M059J (cell line): ENCODE results near the gene TMIGD3. TPM values are rescaled to one million over a fixed set of nuclear protein-coding genes. Genes with fewer than 3 reads are reported as not detected.

Experiments used
- DNase-seq: peaks from one replicate; pipeline ENCODE4 v3.0.0-alpha.2; 2012; ENCODE audit warnings: low read depth
- total RNA-seq: library from RNA; depleted of rRNA; stranded (reverse); fragments of >200 nt; shearing (Covaris generic); gene quantifications from 2 replicates; pipeline ENCODE4 v1.2.3, GENCODE V29; 2014

The TMIGD3 gene
- total RNA-seq, 1 experiment from 2014 or later = not detected

DNA sequence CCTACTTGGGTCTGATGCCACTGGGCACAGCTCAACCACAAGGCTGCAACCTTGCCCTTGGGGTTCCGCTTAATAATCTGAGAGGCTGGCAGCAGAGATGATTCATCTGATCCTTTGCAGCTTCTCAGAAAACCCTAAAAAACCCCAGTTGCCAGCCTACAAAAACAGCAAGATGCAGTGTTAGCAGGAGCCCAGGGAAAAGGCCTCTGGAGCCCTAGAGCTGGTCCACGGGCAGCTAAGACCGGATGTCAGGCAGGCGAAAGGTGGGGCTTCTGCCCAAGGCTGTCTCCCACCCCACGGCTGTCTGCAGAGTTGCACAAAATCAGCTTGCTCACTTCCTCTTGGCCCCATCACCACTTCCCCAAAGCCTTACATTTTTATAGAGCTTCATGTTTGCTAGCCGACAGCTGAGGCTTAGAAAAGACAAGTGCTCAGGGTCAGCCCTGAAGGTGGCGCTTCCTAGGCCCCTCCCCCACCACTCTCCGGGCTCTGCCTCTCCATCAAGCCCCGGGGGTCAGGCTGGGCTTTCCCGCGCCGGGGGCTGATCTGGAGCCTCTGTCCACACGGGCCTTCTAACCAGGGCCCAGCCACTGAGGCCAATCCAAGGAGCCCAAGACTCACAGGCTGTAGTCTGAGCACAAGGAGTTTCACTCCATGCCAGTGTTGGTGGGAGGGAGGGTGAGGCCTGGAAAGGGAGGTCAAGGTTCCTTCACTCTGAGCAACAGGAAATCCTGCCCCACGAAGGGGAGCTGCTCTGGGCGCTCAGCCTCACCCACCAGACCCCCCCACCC, 4.2 kb upstream of the TMIGD3 start:
- DNase-seq = peak; percentile 92

DNA sequence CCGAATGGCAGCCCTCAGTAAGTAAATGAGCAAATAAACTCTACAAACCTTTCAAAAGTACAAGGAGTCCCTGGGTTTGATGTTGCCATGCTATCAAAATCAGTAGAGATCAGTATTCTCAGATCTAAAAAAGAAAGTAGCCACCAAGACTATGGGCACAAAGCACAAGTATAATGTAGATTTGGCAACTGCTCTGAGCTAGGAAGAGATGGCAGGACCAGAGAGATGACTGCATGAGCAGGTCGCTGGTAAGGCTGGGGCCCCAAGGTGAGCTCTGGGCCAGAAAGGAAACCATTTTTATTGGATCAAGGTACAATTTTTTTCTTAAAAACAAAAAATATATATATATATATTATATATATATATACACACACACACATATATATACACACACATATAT, 3.1 kb upstream of the TMIGD3 start:
- no peak for DNase-seq

DNA sequence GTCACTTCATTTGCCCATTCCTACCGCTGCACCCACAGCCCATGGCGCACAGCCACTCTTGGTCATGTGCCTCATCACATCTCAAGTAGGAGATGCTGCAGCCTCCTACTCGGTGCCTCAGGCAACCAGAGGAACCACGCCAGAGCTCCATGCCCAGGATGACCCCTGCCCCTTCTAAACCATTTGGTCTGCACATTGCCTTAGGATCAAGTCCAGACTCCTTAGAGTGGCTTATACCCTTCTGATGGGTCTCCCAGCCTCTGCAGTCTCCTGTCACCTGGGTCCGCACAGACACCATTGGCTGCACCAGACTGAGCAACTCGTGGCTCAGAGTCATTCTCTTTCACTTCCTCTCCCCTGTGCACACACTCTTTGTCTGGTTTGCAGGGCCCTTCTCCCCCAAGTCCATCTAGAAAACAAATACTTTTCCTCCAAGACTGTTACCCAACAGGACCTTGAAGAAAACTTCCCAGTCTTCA, 2.2 kb upstream of the TMIGD3 start:
- no peak for DNase-seq

DNA sequence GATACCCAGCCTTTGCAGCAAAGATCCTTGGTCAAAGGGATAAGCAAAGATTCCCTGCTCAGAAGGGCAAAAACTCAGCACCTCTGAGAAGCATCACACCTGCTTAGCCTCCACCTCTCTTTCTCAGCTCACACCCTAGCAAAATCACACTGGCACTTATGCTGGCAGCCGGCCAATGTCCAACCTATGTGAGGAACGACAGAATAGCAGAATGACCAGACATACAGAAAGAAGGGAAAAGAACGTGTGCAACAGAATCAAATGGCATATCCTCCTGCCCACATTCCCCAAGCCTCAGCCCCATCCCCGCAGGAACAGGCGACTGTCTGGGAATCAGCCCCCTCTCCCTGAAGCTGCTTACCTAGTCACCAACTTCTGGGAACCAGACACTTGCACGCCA, 664 bp upstream of the TMIGD3 start:
- DNase-seq = no peak

DNA sequence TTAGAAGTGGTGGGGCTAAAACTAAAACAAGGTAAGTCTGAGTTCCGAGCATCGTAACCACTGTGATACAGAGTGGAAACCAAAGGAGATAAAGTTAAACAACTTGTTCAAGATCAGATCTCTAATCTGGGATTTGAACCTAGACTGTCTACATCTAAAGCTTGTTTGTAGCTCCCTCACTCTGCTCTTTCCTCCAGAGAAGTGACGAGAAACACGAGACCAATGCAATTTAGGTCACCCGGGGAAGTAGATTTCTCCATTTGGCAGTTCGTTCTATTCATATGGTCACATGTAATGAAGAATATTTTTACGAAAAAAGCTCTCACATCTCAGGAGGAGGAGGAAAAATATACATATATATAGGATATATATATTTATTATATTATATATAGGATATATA, 1.8 kb downstream of the TMIGD3 start:
- DNase-seq = no peak

DNA sequence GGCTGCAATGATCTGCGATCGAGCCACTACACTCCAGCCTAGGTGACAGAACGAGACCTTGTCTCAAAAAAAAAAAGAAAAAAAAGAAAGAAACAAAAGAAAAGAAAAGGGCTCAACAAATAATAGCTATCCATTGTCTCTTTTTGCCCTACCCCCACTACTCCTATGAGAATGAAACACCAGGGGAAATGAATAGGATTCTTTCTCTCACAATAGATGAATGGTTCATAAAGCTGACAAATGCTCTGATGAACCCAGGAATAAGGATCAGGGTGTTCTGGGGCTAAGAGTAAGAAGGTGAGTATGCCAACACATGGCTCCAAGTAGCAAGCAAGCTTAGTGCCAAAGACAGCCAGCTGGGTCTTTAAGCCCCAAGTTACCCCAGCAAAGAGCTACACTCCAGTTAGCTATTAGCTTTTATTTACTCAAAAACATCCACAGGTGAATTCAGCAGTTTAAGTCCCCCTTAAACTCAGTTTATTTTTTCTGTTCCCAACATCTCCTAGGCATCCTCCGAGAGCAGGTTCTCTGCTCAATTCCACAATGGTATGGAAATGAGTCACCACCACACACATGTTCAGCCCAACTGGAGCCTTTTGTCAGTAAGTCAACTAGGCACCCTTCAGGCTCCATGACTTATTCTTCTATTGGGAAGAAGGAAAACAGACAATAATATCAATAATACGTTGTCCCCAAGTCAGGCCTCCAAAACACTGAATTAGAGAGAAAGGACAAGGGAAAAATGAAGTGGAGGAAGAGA, 4.2 kb downstream of the TMIGD3 start:
- DNase-seq = no peak

DNA sequence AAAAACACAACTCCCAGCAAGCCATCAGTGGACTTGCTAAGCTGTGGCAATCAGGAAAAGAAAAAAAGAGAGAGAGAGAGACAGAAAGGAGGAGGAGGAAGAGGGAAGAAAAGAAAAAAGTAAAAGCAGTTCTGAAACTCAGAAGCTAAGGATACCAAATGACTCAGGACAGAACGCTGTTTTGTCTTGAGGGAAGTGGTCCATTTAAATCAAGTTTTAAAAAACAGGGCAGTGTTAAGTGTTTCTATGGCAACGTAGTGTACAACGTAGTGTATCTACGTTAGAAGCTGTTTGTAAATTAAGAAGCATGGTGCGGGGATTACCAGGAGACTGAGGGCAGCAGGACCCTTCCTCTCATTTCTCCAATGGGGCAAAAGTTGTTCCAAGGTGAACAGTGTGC, 5.8 kb downstream of the TMIGD3 start:
- no peak for DNase-seq

DNA sequence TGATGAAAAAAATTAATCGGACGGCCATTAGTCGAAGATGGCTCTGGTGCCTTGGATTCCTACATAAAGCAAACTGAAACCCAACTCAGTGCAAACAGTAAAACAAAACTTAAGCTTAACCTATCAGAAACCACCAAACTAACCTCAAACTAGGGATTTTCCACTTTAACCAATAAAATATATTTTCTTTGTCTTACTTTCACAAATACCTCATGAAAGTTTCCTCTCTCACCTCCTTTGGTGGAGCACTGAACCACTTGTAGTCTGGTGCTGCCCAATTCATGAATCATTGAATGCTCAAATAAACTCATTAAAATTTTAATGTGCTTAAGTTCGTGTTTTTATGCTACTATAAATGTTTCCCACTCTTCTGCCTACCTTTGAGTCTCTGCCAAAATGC, 7.0 kb downstream of the TMIGD3 start:
- DNase-seq = peak; percentile 22

DNA sequence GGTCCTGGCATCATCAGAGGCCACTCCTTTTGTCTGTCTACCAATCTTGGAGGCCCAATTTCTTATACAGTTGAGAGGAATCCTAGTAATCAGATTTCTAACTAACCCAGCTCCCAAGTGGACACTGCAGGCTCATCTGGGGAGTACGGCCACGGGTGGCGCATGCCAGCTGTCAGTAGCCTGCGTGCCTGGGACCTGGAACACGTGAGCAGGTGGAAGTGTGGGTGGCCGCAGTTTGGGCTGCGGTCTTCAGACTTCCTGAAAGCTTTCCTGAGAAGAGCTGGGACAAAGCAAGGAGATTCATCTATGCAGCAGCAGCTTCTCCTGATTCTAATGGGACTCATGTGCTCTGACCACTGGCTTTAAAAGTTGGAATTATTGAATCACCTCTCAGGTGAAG, 12.4 kb downstream of the TMIGD3 start:
- no peak for DNase-seq

DNA sequence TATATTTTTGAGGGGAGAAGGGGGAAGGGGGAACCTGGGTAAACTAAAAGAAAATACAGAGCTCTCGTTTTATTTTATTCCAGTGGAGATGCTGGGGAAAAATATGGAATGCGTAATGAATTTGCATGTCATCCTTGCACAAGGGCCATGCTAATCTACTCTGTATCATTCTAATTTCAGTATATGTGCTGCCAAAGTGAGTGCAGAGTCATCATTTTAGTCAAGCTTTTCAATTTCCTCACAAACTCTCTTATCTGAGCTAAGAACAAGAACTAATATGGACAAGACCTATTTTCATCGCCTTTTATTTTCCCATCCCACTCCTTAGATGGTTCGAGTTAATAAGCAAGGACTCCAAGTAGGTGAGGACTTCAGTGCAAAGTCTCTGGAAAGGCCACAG, 13.2 kb downstream of the TMIGD3 start:
- no peak for DNase-seq

DNA sequence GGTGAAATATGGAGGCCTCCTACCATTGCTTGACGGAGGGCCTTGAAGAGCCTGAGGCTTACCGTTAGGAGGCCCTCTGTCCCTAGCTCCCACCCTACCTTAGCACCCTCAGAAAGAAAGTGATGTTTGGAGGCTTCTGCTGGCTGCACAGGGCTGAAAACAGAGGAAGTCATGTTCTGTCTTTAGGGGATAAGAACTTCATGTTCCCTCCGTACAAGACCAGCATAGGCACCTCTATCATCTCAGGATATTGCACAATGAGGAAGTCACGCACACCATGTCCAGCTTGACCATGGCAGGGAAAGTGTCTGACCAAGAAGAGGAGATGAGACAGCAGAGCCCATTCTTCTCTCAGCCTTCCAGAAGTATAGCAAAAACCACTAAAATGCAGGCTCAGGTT, 13.8 kb downstream of the TMIGD3 start:
- no peak for DNase-seq

DNA sequence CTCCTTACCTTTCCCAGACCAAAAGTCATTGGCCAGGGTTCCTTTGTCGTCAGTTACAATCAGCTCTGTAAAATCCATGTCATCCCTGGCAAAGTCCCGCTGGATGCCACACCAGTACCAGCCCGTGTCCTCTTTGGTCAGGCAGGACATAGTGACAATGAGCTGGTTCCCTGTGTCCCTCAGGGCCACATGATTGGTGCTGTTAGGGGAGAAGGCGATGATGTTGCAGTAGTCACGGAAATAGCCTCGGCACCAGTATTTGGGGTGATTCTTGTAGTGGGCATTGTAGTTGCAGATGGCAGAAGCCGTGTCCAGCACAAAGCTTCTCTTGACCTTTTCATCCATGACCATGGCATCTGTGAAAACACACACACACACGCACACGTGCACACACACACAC, 14.8 kb downstream of the TMIGD3 start:
- no peak for DNase-seq

DNA sequence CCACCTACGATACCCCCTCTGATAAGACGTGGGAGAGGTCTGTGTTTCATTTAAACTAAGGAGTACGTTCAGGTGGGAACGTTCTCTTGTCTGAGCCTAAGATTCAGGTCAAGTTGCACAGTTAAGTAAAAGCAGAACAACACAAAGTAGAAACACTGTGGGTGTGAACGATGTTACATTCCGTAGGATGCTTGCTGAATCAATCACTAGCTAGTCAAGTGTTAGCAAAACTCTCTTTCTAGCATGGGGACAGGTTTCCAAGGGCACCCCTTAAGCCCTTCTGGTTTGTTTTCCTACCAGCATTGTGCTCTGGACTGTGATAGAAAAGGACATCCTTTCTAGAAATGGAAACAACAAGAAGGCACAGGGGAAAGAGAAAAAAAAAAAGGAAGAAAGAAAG, 16.3 kb downstream of the TMIGD3 start:
- DNase-seq = no peak

DNA sequence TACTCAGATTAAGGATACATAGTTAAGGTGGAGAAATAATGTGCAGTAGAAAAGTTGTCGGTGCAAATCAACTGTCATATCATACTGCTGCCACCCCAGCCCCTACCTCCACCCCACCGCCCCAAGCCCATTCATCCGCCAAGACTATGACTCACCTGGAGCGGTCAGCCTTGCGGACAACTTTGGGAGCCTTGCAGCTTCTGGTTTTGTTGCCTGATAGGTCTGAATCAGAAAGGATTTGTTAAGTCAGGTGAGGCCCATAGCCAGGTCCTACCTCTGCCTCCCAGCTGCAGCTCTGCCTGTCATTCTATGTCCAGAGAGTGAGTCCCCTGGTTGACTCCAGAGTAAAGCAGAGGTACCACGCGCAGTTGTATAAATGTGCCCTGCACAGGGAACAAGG, 17.0 kb downstream of the TMIGD3 start:
- peak; percentile 40 for DNase-seq

DNA sequence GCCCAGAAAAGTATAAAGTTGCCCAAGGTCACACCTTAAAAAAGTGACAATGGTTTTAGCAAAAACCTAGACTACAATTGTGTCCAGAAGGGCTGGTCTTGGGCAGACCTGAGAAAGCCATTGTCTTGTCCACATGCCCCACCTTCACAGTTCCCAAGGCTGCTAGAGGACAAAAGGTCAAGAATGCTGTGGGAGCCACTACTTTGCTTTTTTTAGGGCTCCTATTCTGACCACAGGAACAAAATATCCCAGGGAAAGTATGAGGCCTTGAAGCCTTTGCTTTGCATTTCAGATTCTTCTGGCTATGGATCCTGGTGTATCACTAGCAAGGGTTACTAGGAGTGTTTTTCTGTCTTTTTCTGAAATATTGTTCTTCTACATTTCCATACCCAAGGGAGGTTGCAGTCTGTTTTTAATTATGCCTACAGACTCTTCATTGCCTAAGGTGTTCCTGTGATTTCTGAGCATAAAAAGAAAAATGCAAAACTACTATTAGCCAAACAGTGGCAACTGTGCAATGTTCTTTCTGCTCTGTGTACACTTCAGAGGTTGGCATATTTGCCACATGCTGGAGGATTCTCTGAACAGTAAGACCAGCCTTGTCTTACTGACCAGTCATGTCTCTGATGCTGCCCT, 18.9 kb downstream of the TMIGD3 start:
- DNase-seq = no peak

DNA sequence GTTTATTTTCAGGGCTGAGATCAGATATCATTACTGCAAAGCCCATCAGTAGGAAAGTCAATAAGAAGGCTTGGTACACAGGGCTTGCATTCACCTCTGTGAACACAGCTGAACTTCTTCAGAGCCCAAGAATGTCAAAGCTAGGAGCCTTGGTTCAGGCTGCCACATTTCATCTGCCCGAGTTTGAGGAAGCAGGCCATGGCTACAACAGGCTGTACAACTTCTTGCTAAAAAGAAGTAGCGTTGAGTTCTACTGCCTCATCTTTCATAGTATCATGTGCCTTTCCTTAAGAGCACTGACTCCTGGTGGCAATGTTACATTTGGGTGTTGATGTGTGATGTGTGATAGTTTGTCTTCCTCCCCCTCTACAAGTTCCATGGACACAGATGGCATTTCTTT, 19.6 kb downstream of the TMIGD3 start:
- DNase-seq = no peak

DNA sequence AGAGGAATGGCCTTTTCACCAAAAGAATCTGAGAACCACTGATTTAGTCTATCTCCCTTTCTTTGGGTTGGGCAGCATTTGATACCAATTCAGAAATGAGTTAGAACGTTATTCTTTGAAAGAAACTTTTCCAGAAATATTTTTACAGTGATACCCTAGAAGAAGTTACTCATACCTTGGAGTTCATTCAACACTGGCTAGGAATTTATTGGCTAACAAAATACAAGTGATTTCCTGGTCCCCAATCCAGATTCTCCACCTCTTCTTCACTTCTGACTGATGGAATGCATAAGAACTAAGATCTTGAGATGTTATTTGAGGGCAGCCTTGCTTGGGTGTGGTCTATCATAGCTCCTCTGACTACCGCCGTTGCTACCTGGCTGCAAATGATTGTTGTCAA, 20.3 kb downstream of the TMIGD3 start:
- DNase-seq = peak; percentile 23

DNA sequence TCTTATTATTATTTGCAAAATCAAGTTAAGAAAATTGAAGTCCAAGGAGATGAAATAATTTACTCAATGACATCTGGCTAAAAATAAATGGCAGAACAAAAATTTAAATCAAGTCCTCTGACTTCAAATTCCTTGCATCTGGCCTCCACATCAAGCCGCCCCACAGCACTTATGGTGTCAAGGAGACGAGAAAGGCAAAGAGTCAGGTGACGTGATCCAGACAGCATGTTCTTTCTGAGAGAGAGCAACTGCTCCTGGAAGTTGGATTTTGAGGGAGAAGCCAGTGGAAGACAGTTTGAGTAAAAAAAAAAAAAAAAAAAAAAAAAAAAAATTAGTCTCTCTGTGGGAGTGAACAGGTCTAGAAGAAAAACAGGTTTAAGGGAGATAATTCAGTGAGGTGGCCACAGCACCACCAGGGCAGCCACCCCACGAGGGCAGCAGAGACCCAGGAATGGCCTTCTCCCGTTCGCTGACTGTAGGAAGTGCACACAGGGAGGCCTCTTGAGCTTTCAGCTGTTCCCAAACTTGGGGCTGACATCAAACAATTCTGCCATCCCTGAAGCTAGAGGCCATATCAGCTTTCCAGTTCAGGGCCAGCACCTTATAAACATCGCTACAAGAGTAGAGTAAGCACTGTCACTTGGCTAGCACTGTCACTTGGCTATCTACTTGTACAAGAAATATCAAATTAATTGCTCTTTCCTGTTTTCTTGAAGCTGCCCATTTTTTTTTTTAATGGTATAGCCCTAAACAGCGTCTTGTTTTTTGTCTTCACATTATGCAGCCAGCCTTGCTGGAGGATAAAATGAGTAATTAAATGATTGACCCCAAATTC, 21.8 kb downstream of the TMIGD3 start:
- peak; percentile 72 for DNase-seq

DNA sequence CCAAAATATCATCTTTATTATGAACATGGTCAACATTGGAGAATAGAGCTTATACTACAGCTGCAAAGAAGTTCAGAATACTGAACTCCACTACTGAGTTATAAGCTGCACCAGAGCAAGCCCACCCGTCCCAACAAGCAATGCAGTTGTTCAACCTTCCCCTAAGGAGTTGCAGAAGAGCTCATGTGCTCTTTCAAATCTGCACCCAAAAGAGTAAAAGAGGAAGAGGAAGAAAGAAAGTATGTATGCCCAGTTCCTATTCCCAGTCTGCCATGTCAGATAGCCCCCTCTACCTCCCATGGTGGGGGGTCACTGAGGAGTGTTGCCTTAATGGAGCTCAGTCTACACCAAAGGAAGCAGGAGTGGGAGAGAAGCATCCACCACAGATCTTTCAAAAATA, 22.8 kb downstream of the TMIGD3 start:
- no peak for DNase-seq

DNA sequence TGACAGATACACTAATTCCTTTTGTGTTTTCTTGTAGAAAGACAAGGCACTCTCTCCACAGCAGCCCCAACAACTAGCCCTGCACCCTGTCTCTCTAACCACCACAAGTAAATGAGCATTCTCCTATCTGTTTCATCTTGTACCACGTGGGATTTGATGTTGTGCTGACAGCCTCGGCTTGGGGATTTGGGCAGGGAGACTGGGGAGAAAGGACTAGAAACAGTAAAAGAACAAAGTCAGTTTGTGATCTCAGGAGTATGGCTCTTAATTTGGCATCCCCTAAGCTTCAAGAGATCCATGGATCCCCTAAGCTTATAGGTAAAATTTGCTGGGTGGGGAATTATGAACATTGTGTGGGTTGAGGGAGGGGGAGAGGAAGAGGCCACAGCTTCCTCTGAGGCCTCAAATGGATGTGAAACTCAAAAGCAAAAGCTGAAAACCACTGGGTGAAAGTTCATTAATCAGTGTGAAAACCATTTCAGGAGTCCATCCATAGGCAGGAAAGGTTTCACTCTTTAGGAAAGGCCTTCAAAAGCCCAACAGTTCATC, 26.6 kb downstream of the TMIGD3 start:
- DNase-seq = no peak

DNA sequence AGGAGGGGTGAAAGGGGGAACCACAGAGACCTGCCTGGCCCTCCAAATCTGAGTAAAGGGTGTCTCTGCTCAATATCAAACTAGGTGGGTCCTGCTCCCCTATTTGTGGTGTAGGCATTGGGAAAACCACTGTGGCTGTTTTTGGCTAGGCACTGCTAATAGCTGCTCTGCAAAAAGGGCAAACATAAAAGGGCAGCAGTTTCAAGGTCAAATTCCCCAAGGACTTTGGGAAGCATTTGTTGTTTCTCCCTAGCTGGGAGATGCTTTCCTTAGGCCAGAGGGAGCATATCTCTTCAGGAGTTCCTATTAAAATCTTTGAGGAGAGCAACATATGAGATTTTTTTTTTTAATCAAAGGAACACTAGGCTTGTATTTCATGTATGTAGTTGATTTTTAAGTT, 27.2 kb downstream of the TMIGD3 start:
- DNase-seq = no peak

DNA sequence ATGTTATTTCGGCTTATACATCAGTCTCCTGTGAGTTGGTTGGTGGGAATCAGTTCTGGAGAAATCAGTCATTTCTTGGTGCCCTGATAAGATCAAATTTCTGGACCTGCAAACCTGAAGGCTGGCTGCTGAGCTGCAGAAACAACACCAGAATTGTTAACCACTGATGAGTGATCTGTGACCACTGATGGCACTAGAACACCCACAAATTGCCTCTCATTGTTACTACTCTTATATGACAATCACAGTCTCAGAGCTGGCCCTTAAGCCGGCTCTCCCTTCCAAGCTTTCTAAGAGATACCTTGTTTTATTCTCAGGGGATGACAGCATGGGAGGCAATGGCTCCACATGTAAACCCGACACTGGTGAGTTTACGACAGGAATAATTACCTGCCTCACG, 27.7 kb downstream of the TMIGD3 start:
- DNase-seq = no peak
